Nephron (organoid): Measurements from ENCODE around the gene GRM2.
A peak's percentile ranks its signal among the peaks of the same experiment; 100 is the strongest.

ENCODE experiments used
- H3K27ac Mint-ChIP-seq, 3 experiments: 2 replicates each; pipeline ENCODE4 v1.8.0; 2020; ENCODE audit warnings: mixed read lengths in 3 of 3, mild to moderate bottlenecking in 2 of 3, moderate library complexity in 1 of 3
- H3K27me3 Mint-ChIP-seq: 2 replicates; pipeline ENCODE4 v1.8.0; 2021; ENCODE audit warnings: low read depth, mild to moderate bottlenecking, moderate library complexity, mixed read lengths
- H3K36me3 Mint-ChIP-seq: 2 replicates; pipeline ENCODE4 v1.8.0; 2020; ENCODE audit warnings: low read depth, mixed read lengths
- H3K4me1 Mint-ChIP-seq: 2 replicates; pipeline ENCODE4 v1.8.0; 2020; ENCODE audit warnings: mixed read lengths
- H3K4me3 Mint-ChIP-seq, 3 experiments: 2 replicates each; pipeline ENCODE4 v1.8.0; 2020; ENCODE audit warnings: mild to moderate bottlenecking in 3 of 3, mixed read lengths in 3 of 3, moderate library complexity in 2 of 3
- H3K9me3 Mint-ChIP-seq: 2 replicates; pipeline ENCODE4 v1.8.0; 2020; ENCODE audit warnings: mixed read lengths
- TF ChIP-seq, protein P1 (sequence below), 3 experiments: fragments of 200-600 bp; sonication (generic); IDR thresholded peaks; one replicate each; pipeline ENCODE4 v1.5.0; 2021; ENCODE audit warnings: antibody characterized with exemption in 3 of 3; ENCODE audit not compliant: unreplicated experiment in 3 of 3

Gene GRM2

DNA sequence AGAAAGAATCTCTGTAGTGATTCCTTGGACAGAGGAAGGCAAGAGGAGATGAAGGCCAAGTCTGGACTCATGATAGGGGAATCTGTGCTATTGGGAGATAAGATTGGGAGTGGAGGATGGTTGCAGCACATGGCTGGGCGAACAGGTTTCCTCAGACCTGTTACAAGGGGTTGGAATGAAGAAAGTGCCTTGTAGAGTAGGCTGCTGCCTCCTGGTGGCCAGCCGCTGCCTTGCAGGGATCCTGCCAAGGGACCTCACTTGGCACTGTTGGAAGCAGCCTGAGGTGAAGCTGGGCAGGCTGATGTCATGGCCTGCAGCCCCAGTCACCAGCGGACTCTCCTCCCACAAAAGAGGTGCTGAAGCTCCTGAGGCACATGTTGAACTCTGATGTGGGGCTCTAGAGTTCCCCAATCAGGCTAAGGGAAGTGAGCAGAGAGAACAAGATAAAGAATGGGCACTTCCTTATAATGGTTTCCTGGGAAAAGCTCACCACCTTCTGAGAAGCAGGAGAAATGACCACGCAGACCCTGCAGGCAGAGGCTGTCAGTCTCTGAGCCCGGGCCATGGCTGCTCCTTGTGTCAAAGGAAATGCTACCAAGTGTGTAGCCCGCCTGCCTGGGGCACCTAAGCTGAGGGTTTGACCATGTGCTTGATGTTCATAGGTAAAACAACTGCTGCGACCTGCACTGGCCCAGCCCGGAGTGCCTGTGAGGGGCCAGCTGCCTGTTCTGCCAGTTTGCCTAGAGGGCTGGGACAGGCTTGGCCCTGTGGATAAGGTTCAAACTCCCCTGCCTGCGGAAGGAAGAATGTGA, 37.4 kb upstream of the GRM2 start:
- Mint-ChIP-seq H3K27me3 (peaks cover 3% of the 10 kb centered on the region), H3K36me3 (no peaks in the 10 kb centered on the region), H3K4me3 (peak overlapping the region; percentile 85 to 89 (median 86)), H3K27ac (peak overlapping the region in 2 of 3 experiments; percentile 31 to 62), H3K4me1 (peaks cover 19% of the 10 kb centered on the region), H3K9me3 (no peaks in the 10 kb centered on the region)
- TF ChIP-seq, protein P1, sequence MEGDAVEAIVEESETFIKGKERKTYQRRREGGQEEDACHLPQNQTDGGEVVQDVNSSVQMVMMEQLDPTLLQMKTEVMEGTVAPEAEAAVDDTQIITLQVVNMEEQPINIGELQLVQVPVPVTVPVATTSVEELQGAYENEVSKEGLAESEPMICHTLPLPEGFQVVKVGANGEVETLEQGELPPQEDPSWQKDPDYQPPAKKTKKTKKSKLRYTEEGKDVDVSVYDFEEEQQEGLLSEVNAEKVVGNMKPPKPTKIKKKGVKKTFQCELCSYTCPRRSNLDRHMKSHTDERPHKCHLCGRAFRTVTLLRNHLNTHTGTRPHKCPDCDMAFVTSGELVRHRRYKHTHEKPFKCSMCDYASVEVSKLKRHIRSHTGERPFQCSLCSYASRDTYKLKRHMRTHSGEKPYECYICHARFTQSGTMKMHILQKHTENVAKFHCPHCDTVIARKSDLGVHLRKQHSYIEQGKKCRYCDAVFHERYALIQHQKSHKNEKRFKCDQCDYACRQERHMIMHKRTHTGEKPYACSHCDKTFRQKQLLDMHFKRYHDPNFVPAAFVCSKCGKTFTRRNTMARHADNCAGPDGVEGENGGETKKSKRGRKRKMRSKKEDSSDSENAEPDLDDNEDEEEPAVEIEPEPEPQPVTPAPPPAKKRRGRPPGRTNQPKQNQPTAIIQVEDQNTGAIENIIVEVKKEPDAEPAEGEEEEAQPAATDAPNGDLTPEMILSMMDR (IDR thresholded peaks at IDR 0.05; ENCODE audit: unreplicated experiment in 3 of 3), result peak; percentile 87 to 95 (median 90)

DNA sequence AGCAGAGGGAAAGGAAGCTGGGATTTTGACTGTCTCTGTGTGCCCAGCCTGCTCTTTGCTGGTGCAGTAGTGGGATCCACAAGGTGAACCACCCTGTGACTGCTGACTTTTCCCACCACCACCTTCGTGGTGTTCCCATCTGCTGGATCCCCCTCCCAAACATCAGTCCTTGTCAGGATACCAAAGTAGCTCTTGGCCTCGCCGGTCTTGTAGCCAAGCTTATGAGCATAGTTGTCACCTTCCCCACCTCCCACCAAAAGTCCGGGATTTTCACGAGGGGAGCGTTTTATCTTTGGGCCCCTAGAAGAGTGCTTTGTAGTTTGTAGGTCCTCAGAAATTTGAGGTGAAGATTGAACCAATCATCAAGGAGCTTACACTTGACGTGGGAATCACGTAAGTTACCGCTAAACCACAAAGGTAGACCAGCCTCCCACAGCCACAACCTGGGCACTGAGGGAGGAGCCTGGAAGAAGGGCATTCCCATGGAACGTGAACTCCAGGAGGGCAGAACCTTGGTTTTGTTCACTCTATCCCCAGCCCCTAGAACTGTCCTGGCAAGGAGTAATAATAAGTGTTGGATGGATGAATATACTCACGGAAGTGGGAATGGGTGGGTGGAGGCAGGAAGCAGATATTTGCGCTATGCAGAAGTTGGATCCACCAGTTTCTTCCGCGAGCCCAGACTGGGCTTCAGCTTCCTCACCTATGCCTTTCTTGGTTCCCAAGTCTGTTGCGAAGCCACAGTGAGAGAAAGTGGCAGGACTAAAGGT, 36.6 kb upstream of the GRM2 start:
- H3K36me3 Mint-ChIP-seq, result peaks cover 3% of the 10 kb centered on the region
- H3K4me3 Mint-ChIP-seq, result peak overlapping the region; percentile 79 to 89 (median 86)

DNA sequence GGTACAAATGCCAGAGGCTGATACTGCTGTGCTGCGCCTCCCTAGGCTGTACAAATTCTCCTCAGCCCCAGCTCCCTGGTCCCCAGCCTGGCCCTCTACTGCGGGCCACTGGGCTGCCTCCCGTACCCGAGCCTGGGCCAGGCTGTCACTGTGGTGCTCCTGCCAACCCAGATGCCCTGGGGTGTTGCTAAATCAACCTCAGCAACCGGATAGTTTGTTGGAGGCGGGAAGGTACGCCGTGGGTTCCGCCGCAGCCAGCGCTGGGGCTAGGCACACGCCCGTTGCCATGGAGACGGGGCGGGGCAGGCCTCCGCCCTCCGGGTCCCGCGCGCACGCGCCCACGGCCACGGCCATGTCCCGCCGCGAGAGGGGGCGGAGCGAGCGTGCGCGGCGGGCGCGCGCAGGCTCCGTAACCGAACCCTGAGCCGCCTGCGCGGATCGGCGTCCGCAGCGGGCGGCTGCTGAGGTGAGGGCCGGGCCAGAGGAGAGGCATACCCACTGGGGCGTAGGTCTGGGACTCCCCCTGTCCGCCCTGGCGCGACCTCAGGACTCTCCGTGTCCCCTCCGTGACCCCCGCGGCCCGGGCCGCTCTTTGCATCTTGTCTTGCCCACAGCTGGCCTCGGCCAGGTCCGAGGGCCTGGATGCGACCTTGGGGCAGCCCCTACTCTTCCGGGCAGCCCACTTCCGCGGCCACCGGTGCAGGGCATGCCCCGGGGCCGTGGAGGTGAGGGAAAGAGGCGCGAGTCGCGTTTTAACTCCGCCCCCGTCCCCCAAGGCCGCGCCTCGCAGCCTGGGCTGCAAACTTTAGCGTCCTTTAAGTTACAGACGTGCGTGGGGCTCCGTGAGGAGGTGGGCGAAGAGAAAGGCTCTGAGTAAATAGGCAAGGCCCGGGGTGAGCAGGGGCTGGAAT, 35.8 kb upstream of the GRM2 start, which contains the start of gene TEX264:
Gene TEX264 (plus strand): TSS at position 430 of the 911 bp plus-strand sequence. CDS start 3,053 bp downstream, outside the sequence.
- Mint-ChIP-seq H3K9me3 (no peaks in the 10 kb centered on the region), H3K36me3 (peaks cover 8% of the 10 kb centered on the region)
- TF ChIP-seq, protein P1 (IDR thresholded peaks at IDR 0.05; ENCODE audit: unreplicated experiment in 3 of 3), result no peak

More for the DNA sequence above, 36.6 kb upstream of the GRM2 start:
- H3K27me3 Mint-ChIP-seq, result peaks cover 3% of the 10 kb centered on the region
- peaks cover 19% of the 10 kb centered on the region for H3K4me1 Mint-ChIP-seq
- TF ChIP-seq, protein P1 (IDR thresholded peaks at IDR 0.05; ENCODE audit: unreplicated experiment in 3 of 3), result no peak
- H3K9me3 Mint-ChIP-seq, result no peaks in the 10 kb centered on the region
- no peak overlapping the region for H3K27ac Mint-ChIP-seq

DNA sequence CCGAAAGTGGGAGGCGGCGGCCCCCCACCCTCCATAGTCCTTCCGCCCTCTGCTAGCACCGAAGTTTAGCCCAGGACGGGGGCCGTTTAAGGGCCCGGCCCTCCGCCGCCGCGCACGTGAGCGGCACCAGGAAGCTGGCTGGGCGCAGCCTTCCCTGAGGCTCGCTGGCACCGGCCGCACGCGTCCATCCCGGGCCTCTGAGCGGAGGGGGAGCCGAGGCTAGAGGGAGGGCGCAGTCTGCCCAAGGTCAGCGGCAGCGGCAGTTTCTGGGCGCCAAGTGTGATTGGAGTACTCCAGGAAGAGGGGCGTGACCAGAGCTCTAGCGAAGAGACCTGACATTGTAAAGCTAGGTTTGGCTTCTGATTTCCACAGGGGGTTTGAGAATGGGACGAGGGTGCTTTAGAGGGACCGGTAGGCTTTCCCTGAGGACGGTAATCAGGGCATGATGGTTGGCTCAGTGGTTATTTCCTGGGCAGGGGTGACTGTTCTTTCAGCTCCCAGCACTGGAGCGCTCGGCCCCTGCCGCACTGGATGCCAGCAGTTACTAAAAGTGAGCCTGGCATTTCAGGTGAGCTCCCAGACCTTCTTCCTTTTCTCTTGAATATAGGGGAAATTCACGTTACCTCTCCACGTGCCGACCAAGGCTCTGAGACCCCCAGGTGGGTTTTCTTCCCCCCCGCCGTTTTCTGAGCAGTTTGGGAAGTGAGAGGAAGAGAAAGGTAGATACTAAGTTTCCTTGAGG, 35.0 kb upstream of the GRM2 start:
- TF ChIP-seq, protein P1 (IDR thresholded peaks at IDR 0.05; ENCODE audit: unreplicated experiment in 3 of 3), result no peak
- peaks cover 8% of the 10 kb centered on the region for H3K36me3 Mint-ChIP-seq
- H3K4me3 Mint-ChIP-seq, result peak overlapping the region; percentile 86 to 89 (median 88)
- H3K27me3 Mint-ChIP-seq, result peaks cover 3% of the 10 kb centered on the region
- H3K4me1 Mint-ChIP-seq, result peaks cover 19% of the 10 kb centered on the region
- H3K9me3 Mint-ChIP-seq, result no peaks in the 10 kb centered on the region
- H3K27ac Mint-ChIP-seq, result peak overlapping the region; percentile 75 to 92 (median 81)

More for the DNA sequence above, 35.8 kb upstream of the GRM2 start, which contains the start of gene TEX264:
- Mint-ChIP-seq H3K4me1 (peaks cover 19% of the 10 kb centered on the region), H3K27me3 (peaks cover 3% of the 10 kb centered on the region), H3K4me3 (peak within 1 kb of the TSS; percentile 86 to 89 (median 88)), H3K27ac (peak within 1 kb of the TSS; percentile 75 to 92 (median 81))
